Skeletal muscle satellite cell (primary cell): ENCODE results near the gene IL20.

Experiments used
- H3K27me3 ChIP-seq: 2 replicates; pipeline ENCODE4 v1.7.0; 2013; ENCODE audit warnings: low read length; ENCODE audit not compliant: control insufficient read depth, insufficient read depth
- H3K36me3 ChIP-seq: 2 replicates; pipeline ENCODE4 v1.7.0; 2013; ENCODE audit warnings: mild to moderate bottlenecking, control low read depth, low read length; ENCODE audit not compliant: insufficient read depth
- H3K4me1 ChIP-seq: 2 replicates; pipeline ENCODE4 v1.7.0; 2013; ENCODE audit warnings: low read length; ENCODE audit not compliant: control insufficient read depth, insufficient read depth
- H3K4me2 ChIP-seq: 2 replicates; pipeline ENCODE4 v1.7.0; 2013; ENCODE audit warnings: mild to moderate bottlenecking, low read length
- H3K4me3 ChIP-seq: 2 replicates; pipeline ENCODE4 v1.7.0; 2013; ENCODE audit warnings: low read length
- H3K9ac ChIP-seq: 2 replicates; pipeline ENCODE4 v1.7.0; 2013; ENCODE audit warnings: mild to moderate bottlenecking, low read depth, low read length, moderate library complexity
- H3K9me3 ChIP-seq: replicated peaks from 2 replicates; pipeline ENCODE4 v1.7.0; 2013; ENCODE audit warnings: mild to moderate bottlenecking, control low read depth, low read length

The IL20 gene

DNA sequence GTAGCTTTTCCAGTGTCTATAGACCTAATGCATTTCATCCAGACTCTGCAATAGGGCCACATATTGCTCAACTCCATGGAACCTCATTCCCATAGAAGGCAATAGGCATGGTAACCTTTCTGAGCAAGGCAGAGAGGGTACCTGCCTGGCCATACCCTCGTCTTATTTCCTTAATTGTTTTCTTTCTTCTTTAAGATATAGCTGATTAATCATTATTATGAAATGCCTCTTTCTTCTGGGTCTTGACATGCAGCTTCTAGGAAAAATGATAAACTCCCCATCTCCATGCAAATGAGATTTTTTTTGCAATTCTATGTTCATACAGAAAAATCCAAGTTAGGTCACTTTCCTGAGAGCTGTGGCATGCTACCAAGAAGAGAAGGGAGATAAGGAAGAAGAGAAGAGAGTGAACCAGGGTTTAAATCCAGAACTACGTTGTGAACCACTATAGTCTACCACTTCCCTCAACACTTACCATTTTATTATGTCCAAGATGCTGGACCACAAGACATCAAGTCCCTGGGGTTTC lies 33.0 kb upstream of the IL20 start:
- peaks cover 8% of the 10 kb centered on the region for H3K4me1 ChIP-seq
- no peaks in the 10 kb centered on the region for H3K9me3 ChIP-seq
- H3K4me2 ChIP-seq: no peak overlapping the region
- no peak overlapping the region for H3K9ac ChIP-seq
- H3K36me3 ChIP-seq: no peaks in the 10 kb centered on the region
- H3K27me3 ChIP-seq: peaks cover 46% of the 10 kb centered on the region
- no peak overlapping the region for H3K4me3 ChIP-seq

GRCh38 chr1:206833106-206833680 lies 32.2 kb upstream of the IL20 start:
- Histone ChIP-seq H3K9ac (no peak overlapping the region), H3K4me1 (peaks cover 8% of the 10 kb centered on the region), H3K4me3 (no peak overlapping the region)

GRCh38 chr1:206833801-206834200 lies 31.6 kb upstream of the IL20 start:
- no peaks in the 10 kb centered on the region for H3K9me3 ChIP-seq
- no peaks in the 10 kb centered on the region for H3K36me3 ChIP-seq
- H3K4me1 ChIP-seq: peaks cover 8% of the 10 kb centered on the region
- no peak overlapping the region for H3K4me3 ChIP-seq
- H3K9ac ChIP-seq: no peak overlapping the region
- peaks cover 46% of the 10 kb centered on the region for H3K27me3 ChIP-seq
- H3K4me2 ChIP-seq: no peak overlapping the region

More at GRCh38 chr1:206833106-206833680, 32.2 kb upstream of the IL20 start:
- H3K9me3 ChIP-seq: no peaks in the 10 kb centered on the region
- peaks cover 46% of the 10 kb centered on the region for H3K27me3 ChIP-seq
- no peak overlapping the region for H3K4me2 ChIP-seq
- H3K36me3 ChIP-seq: no peaks in the 10 kb centered on the region

DNA sequence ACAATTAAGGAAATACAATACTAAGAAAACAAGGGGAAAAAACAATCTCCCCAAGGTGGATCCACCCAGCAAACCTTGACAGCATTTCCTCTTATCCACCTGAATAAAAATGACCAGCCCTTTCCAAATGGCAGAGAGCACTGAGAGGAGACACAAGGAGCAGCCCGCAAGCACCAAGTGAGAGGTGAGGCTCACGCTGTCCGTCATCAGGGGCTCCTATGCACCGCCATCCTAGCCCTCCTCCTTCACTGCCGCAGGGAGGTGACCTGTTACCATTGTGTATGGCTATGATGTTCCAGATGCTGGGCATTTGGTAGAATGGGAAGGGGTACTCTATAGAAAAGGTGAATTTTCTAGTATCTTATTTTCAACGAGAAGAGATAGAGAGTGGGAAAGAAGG lies 31.2 kb upstream of the IL20 start:
- H3K4me1 ChIP-seq: peaks cover 8% of the 10 kb centered on the region
- H3K27me3 ChIP-seq: peaks cover 46% of the 10 kb centered on the region
- no peaks in the 10 kb centered on the region for H3K9me3 ChIP-seq
- H3K4me2 ChIP-seq: no peak overlapping the region
- no peak overlapping the region for H3K9ac ChIP-seq
- no peak overlapping the region for H3K4me3 ChIP-seq
- H3K36me3 ChIP-seq: no peaks in the 10 kb centered on the region

GRCh38 chr1:206834711-206835110 lies 30.7 kb upstream of the IL20 start:
- H3K9me3 ChIP-seq: no peaks in the 10 kb centered on the region
- H3K9ac ChIP-seq: no peak overlapping the region
- peaks cover 8% of the 10 kb centered on the region for H3K4me1 ChIP-seq
- H3K36me3 ChIP-seq: no peaks in the 10 kb centered on the region
- no peak overlapping the region for H3K4me2 ChIP-seq
- H3K4me3 ChIP-seq: no peak overlapping the region
- H3K27me3 ChIP-seq: peaks cover 45% of the 10 kb centered on the region

DNA sequence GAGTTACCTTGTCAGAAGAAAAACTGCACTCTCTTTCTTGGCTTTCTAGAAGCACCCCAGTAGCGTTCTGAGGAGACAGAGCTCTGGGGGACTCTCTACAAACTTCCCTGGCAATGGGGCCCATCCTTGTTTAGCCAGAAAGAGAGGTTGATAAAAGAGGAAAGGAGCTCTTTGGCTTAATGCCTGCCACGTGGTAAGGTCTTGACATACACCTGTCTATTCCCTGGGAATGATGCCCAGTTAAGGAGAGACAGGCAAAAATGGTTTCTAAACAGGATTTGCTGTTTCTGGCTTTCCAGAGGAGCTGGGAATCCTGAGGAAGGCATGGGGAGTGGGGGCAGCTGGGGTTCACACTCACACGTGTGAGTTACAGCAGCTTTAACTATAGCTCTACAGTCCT lies 30.2 kb upstream of the IL20 start:
- H3K4me2 ChIP-seq: no peak overlapping the region
- H3K36me3 ChIP-seq: no peaks in the 10 kb centered on the region
- H3K9ac ChIP-seq: no peak overlapping the region
- peaks cover 41% of the 10 kb centered on the region for H3K27me3 ChIP-seq
- H3K4me1 ChIP-seq: peaks cover 11% of the 10 kb centered on the region
- H3K9me3 ChIP-seq: no peaks in the 10 kb centered on the region
- H3K4me3 ChIP-seq: no peak overlapping the region

DNA sequence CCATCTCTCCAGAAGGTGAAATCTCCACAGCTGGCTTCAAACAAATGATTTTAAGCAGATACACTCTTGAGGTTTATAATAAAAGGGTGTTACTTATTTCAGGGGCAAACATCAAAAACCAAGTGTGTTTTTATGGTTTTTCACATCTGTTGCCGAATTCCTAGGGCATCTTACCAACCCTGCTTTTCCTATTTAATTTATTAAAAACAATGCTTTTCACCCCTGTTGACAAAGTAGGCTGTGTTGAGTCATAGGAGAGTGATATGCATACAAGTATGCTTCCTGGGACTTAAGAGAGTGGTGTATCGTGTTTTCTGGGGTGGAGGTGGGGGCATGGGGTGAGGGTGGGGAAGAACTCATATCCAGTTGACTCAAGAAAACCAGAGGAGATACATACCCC lies 29.3 kb upstream of the IL20 start:
- H3K9me3 ChIP-seq: no peaks in the 10 kb centered on the region
- H3K4me3 ChIP-seq: no peak overlapping the region
- no peaks in the 10 kb centered on the region for H3K36me3 ChIP-seq
- peaks cover 41% of the 10 kb centered on the region for H3K27me3 ChIP-seq
- no peak overlapping the region for H3K9ac ChIP-seq
- H3K4me1 ChIP-seq: peaks cover 11% of the 10 kb centered on the region
- H3K4me2 ChIP-seq: no peak overlapping the region

- Histone ChIP-seq H3K9ac (no peak overlapping the region), H3K36me3 (no peaks in the 10 kb centered on the region), H3K4me2 (no peak overlapping the region), H3K27me3 (peaks cover 26% of the 10 kb centered on the region), H3K4me3 (no peak overlapping the region), H3K9me3 (no peaks in the 10 kb centered on the region), H3K4me1 (peaks cover 11% of the 10 kb centered on the region)
Observed at GRCh38 chr1:206839006-206839560, 26.3 kb upstream of the IL20 start.

DNA sequence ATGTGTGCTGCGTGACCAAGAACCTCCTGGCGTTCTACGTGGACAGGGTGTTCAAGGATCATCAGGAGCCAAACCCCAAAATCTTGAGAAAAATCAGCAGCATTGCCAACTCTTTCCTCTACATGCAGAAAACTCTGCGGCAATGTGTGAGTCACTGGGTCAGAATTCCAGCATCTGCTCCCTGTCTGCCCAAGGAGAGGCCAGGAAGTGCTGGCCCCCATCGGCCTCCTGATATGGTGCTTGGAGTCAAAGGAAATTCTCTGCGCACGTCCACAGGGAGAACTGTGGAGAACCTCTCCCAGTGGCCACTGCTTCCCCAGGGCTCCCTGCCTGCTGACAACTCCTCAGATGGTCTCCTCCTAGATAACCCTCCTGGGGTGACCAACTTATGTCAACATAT lies 25.6 kb upstream of the IL20 start:
- Histone ChIP-seq H3K4me1 (peaks cover 8% of the 10 kb centered on the region), H3K4me3 (no peak overlapping the region), H3K27me3 (peaks cover 26% of the 10 kb centered on the region), H3K4me2 (no peak overlapping the region), H3K9me3 (no peaks in the 10 kb centered on the region), H3K36me3 (no peaks in the 10 kb centered on the region), H3K9ac (no peak overlapping the region)

- H3K4me2 ChIP-seq: no peak overlapping the region
- H3K36me3 ChIP-seq: no peaks in the 10 kb centered on the region
- peaks cover 3% of the 10 kb centered on the region for H3K4me1 ChIP-seq
- no peak overlapping the region for H3K9ac ChIP-seq
- no peak overlapping the region for H3K4me3 ChIP-seq
- H3K9me3 ChIP-seq: no peaks in the 10 kb centered on the region
- H3K27me3 ChIP-seq: peaks cover 12% of the 10 kb centered on the region
Observed at GRCh38 chr1:206841609-206842323, 23.7 kb upstream of the IL20 start.

DNA sequence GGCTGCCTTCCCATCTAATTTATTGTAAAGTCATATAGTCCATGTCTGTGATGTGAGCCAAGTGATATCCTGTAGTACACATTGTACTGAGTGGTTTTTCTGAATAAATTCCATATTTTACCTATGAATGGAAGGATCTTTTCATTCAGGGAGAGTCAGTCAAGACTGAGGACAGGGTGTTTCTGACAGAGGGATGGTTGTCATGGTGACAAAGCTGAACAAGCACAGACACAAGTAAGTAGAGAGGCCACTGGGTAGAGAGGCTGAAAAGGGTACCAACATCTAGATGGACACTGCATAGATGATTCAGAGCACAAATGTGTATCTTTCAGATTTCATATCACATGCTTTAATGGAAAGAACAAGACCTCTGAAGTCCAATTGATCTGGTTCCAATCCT lies 22.6 kb upstream of the IL20 start:
- no peaks in the 10 kb centered on the region for H3K36me3 ChIP-seq
- no peaks in the 10 kb centered on the region for H3K9me3 ChIP-seq
- no peak overlapping the region for H3K4me2 ChIP-seq
- peaks cover 6% of the 10 kb centered on the region for H3K27me3 ChIP-seq
- H3K4me3 ChIP-seq: no peak overlapping the region
- no peak overlapping the region for H3K9ac ChIP-seq
- peaks cover 3% of the 10 kb centered on the region for H3K4me1 ChIP-seq
